NCI-H2227 (cell line): ENCODE measurements around the gene FXR2.
"Not testable (repeated sequence)": the region's sequence is repeated elsewhere in the genome, so short reads cannot be mapped to it uniquely, and the experiment has no call there.

Experiments used
- DNase-seq: peaks from one replicate; lab custom pipeline; 2025; ENCODE audit not compliant: unreplicated experiment; lab: John Stamatoyannopoulos, UW

The FXR2 gene

DNA sequence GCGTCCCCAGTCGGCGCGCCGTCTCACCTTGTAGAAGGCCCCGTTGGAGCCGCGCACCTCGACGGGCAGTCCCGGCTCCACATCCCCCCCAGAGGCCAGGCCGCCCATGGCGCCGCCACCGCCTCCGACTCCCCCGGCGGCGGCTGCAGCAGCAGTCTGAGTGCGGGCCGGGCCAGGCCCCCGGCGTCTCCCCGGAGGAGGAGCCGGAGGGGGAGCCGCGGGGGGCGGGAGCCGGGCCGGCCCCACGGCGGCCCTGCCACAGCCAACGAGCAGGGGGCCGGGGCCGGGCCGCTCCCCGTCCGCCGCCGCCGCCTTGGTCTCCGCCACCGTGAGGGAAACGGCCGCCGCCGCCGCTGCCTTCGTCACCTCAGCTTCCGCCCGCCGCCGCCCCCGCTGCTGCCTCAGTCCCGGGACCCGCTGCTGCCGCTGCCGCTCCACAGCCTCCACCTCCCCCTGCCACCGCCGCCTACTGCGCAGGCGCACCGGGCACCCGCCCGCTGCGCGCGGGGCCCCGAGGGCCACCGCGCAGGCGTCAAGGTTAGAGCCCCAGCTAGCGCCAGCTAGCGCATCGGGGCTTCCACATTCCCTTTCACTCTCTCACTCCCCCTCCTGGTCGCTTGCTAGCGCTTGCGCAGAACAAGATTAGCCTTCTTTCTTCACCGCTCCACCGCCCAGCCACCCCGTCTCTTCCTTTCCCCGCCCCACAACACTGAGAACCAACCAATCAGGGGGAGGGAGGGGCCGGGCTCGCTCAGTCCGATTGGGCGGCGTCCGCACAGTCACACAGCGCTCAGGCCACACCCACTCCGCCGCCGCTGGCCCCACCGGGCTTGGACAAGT is at the start of gene FXR2:
Gene FXR2, minus strand, starts transcription at position 473 of the 840 bp plus-strand sequence. Its CDS starts 365 bp downstream, at position 108.
- DNase-seq, result peak; percentile 98

DNA sequence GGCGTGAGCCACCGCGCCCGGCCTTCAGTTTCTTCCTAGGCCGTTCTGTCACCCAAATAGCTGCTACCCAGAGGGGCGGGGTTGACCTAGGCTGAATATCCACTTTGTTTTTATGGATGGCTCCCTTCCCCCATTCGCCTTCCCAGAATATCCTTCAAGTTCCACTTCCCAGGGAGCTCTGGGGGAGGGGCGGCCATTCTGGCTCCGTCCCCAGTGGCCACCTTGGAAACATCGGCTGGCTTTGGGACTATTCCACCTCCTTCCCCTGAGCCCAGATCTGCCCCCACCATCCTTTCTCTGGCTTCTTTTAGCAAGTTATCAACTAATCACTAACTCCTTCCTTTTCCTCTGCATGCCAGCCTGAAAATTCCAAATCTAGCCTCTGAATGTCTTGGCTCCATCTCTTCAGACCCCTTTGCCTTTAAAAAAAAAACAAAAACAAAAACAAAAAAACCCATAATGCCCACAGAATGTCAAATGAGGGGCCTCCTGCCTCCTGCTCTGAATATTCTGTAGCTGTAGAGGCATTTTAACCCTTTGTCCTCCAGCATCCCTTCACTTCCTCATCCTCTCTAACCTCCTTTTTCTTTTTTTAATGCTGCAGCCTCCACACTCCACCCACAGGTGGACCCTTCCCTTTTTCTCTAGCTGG is 42.4 kb upstream of the FXR2 start:
- peak; percentile 36 for DNase-seq

DNA sequence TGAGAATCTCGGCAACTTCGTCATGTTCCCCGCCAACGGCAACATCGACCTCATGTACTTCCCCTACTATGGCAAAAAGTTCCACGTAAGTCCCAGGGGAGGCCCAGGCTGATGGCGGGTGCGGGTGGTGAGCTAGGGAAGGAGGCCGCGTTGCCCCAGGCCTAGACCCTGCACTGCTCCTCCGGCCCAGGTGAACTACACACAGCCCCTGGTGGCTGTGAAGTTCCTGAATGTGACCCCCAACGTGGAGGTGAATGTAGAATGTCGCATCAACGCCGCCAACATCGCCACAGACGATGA is 40.8 kb upstream of the FXR2 start:
- no peak for DNase-seq

DNA sequence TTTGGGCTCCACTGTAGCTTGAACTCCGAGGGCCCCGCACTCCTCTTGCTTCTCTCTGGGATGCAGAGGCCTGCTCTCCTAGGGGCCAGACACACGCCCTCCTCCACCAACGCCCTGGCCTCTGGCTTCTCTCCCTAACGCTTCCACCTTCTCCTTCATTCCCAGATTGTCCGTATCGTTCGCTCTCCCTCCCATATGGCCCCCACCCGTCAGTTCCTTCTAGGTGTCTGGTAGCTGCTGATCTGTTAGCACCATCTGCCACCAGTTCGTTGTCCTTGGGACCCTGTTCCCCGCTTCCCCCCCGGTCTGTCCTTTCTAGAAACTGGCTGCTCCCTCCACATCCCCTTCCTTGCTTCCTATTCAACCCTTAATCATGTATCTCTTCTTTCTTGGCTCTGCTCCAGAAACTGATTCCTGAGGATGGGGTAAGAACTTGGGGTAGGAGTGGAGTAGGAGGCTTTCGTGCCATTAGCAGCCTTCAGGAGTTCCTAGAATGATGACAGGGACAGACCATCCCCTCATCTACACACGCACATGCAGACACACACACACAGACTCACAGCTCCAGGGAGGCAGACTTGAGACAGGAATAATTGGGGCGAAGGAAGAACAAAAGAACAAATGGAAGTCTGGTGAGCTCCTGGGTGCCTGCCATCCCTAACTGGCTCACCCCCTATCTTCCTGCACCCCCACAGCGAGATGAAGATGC is 40.3 kb upstream of the FXR2 start:
- peak; percentile 22 for DNase-seq

DNA sequence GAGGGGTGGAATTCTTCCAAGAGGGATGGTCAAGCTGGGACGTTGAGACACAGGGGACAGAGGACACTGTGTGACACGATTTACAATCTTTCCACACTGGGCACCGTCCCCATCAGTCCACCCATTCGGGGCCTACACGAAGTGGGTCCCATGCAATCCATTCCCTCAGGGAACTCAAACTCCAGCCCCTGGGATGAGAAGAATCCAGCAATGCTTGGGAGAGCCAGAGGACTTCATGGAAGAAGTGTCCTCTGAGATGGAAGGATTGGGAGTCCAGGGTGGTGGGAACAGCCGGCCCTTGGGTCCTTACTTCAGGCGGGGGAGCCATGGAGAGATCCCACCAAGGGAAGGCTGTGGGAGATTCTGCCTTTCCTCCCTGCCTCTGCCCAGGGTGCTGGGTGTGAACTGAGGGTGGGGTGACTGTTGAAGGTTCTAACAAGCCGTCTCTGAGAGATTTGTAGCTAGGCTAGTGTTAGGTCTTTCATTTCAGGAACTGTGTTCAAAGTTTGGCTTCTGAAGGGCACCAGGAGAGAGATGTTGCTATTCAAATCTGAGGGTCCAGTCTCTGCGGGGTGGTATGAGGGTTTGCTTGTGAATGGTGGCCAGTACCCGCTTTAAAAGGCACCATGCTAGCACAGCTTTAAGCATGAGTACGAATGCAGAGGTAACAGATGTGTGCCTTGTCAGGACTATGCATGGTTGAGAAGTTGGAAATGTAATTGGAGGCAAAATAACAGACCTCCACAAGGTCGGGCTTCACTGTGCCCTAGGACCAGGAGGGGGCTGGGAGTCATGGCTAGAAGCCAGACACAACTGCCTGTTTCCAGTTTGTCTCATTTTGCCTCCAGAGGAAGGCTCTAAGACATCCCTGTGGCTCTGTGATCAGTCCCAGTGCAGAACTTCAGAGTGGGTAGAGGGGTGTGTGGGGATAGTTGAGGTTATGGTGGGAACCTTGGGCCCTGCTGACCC is 38.0 kb upstream of the FXR2 start:
- no peak for DNase-seq

DNA sequence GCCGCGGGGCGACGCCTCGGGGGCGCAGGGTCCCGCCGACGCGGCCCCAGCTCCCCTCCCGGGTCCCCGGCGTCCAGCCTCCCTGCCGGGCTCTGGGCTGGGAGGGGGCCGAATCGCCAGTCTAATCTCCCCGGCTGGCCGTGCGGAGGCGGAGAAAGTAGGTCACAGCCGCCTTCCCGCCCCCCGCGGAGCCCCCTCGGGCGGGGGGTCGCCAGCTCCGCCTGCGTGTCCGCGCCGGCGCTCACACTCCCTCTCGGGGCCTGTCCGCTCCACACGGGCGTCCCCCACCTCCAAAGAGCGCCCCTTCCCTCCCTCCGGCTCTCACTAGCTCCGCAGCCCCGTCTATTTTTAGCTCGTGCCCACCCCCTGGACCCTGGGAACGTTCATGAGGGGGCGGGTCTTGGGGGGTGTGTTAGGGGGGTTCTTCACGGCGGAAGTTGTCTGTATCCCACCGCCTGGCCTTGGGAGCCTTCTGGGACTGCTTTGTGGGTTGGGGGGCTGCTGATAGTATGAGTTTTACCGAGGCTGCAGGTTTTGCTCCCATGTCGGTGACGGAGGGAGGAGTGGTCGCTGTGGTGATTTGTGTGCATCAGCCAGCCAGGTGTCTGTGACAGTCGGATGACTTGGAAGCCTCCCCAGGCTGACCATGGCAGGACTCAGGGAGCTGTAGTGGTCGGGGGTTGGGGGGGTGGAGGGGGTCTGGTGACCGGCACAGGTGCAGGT is 37.1 kb upstream of the FXR2 start:
- DNase-seq, result peak; percentile 75

DNA sequence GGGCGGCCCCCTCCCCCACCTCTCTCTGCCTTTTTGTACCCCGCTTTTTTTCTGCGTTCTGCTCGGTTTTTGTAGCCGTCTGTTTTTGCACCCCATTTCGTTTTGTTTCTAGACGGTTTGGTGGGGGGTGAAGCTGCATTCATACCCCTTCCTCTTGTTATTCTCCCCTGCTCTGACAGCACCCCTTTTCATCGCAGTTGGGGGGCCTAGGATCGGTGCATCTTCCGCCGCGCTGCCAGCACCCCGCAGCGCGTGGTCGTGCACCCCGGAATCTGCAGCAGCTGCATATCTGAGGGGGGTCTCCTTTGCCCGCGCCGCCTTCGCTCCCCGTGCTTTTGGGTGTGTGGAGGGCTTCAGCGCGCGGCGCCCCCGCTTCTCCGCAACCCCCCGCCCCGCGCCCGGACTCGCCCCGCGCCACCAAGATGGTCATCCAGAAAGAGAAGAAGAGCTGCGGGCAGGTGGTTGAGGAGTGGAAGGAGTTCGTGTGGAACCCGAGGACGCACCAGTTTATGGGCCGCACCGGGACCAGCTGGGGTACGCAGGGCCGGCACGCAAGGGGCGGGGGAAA is 36.5 kb upstream of the FXR2 start:
- DNase-seq, result no peak

DNA sequence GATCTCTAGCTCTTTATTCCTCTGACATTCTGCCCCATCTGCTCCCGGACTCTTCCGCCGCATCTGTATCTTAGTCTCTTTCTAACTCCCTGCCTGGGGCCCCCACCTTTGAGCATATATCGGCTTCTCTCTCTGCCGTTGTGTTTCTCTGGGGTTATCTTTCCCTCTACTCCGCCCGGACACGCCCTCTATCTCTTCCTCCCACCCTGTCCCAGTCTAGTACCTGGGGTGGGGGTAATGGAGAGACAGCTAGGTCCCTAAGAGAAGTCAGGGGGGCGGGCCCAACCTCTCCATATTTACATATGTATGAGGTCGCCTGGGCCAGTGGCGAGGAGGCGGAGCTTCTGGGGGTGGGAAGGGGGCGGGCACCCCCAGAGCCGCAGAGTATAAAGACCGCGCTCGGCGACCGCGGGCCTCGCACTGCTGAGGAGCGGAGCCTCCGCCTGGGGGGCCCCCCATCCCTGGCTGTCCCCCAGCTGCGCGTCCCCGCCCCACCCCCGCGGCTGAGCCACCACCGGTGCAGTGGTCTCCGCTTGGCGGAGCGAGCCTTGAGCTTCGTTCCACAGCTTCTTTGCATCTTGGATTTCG is 35.9 kb upstream of the FXR2 start, which contains the start of gene ATP1B2:
Gene ATP1B2, plus strand, starts transcription at position 418 of the 588 bp plus-strand sequence. CDS start 593 bp downstream, outside the sequence.
- peak; percentile 90 for DNase-seq

DNA sequence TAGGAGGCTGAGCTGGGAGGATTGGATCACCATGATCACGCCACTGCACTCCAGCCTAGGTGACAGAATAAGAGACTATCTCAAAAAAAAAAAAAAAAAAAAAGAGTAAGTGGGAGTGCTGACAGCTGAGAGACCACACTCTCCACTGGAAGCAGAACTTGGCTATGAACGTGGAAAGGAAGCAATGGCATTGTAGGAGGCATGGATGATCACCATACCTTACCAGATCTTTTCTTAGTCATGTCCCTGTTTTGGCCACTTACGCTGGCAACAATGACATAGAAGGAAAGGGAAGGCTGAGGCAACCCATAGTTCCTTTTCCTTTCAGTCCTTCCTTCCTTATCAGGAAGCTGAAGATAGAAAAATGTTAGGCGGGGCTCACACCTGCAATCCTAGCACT is 32.3 kb upstream of the FXR2 start:
- DNase-seq, result no peak

DNA sequence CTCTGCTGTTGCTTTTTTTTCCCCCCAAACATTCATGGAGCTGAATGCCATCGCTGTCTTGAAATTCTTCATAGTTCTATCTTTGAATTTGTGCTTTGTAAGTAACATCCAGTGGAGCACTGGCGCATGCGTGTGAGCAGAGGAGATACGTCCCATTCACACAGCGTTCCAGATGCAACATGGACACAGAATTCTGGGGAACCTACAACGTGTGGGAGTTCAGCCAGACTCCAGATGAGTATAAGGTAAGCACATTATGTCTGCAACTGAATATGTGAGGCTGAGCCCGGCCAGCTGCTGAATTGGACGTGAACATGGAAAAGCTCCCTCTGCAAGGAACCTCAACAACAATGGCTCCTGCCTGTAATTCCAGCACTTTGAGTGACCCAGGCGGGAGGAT is 31.8 kb upstream of the FXR2 start:
- no peak for DNase-seq

DNA sequence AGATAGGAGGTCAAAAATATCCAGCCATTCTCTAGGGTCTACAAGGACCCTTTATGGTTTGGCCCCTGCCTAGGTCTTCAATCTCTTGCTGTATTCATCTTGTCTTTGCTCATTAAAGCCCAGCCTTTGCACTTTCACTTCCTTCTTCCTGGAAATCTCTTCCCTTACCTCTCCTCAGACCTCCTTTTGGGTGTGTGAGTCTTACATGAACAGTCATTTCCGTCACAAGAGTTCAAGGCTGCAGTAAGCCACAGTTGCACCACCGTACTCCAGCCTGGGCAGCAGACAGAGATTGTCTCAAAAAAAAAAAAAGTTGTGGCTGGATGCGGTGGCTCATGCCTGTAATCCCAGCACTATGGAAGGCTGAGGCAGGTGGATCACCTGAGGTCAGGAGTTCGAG is 30.1 kb upstream of the FXR2 start:
- DNase-seq, result no peak

DNA sequence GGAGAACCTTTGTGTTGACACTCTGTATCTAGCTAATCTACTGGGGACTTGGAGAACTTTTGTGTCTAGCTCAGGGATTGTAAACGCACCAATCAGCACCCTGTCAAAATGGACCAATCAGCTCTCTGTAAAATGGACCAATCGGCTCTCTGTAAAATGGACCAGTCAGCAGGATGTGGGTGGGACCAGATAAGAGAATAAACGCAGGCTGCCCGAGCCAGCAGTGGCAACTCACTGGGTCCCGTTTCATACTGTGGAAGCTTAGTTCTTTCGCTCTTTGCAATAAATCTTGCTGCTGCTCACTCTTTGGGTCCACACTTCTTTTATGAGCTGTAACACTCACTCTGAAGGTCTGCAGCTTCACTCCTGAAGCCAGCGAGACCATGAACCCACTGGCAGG is 26.9 kb upstream of the FXR2 start:
- not testable (repeated sequence) for DNase-seq

DNA sequence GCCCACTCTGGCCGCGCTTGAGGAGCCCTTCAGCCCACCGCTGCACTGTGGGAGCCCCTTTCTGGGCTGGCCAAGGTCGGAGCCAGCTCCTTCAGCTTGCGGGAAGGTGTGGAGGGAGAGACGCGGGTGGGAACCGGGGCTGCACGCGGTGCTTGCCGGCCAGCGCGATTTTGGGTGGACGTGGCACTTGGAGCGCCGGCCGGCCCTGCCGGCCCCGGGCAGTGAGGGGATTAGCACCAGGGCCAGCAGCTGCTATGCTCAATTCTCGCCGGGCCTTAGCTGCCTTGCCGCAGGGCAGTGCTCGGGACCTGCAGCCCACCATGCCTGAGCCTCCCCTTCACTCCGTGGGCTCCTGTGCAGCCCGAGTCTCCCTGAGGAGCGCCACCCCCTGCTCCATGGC is 26.1 kb upstream of the FXR2 start:
- DNase-seq, result no peak

DNA sequence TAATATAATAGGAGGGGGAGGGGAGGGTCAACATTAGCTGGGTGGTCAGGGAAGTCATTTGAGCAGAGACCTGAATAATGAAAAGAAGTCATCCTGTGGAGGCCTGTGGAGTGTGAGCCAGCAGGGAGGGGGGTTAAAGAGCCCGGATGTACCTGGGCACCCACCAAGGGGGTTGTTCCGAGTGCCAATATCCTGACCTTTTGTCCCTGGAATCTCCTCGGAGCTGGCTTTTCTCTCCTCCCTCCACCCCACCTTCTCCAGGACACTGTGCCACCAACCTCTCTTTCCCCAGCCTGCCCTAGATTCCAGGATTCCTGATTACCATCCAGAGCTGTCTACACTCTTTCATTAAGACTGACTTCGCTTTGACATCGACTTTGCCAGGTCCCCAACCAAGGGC is 21.5 kb upstream of the FXR2 start:
- DNase-seq, result no peak

DNA sequence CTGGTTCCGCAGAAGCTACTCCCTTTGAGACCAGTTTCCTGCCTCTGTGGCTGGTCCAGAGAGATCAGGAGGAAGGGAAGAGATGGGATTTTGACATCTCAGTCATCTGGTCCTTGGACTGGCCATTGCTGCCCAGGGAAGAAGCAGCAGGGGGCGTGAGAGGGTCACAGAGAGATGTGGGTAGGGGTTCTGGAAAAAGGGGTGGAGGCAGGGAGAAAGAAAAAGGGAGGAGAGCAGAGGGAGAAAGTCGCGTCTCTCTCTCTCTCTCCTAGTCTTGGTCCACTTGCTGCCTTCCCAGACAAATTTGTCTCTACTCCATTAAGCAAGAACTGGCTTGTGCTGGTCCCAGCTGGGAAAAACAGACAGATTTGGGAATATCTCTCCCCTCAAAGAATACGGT is 19.7 kb upstream of the FXR2 start:
- peak; percentile 39 for DNase-seq

DNA sequence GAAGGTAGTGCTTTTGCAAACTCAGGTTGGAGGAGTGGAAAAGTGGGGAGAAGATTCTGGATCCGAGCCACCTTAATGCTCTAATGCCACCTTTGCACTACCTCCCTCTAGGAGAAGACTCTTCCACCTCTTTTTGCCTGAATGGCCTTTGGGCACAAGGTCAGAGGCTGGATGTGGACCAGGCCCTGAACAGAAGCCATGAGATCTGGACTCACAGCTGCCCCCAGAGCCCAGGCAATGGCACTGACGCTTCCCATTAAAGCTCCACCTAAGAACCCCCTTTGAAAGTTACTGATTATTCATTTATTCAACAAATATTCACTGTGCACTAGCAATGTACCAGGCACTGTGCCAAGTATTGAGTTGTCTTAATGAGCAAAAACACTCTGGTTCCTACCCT is 18.4 kb upstream of the FXR2 start:
- DNase-seq, result no peak

DNA sequence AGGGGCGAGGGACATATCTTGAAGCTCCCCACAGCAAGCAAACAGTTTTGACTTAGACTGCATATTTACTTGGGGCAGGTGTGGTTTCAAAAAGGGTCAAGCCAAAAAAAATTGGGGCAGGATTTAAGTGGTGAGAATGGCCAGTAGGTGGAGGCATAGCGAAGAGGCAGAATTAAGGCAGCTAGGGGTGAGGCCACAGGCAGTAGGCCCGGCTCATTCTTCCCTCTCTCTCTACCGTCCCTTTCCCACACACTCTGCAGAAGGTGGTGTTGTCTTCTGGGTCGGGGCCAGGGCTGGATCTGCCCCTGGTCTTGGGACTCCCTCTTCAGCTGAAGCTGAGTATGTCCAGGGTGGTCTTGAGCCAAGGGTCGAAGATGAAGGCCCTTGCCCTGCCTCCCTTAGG is 17.8 kb upstream of the FXR2 start:
- DNase-seq, result no peak

DNA sequence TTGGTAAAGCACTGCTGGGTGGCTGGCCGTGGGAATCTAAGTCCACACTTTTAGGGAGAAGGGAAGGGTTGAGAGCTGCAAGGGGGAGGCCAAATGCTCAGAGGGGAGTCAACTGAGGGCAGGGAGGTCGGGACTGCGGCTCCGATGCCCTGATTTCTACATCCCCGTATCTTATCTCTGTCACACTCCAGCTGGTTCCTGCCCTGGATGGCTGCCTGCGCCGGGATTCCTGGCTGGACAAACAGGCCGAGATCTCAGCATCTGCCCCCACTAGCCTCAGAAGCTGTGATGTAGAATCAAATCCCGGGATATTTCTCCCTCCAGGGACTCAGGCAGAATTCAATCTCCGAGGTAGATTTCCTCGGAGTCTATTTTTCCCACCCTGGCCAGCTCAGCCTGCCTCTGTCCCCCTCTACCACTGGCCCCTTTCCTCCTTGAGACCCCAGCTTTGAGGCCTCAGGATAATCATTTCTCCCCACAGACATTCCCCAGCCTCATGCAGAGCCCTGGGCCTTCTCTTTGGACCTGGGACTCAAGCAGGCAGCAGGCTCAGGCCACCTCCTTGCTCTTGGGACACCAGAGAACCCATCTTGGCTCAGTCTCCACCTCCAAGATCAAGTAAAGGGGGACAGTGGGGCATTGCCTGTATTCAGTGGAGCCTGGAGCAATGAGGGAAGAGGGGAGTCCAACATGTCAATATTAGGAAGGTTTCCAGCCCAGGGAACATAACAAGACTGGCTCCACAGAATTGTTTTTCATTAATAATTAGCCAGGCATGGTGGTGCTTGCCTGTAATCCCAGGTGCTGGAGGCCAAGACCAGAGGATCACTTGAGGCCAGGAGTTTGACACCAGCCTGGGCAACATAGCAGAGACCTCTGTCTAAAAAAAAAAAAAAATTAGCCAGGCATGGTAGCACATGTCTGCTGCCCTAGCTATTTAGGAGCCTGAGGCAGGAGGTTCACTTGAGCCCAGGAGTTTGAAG is 17.0 kb upstream of the FXR2 start:
- DNase-seq, result no peak
